ENCODE data around the gene GPR62.

Gene GPR62

DNA sequence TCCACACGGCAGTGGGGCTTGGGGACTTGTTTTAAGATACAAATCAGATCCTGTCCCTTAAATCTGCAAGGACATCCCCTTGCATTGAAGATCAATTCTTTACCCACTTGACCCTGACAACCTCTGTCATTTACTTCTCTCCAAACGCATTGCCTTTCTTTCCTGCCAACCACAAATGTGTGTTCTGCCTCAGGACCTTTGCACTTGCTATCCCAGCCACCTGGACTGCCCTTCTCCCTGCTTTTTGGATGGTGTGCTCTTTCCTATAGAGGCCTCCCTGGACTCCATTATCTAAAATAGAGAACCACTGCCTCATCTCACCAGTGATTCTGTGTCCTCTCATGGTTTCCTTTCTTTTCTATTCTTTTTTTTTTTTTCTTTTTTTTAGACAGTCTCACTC lies 42.0 kb downstream of the GPR62 start:
- TF ChIP-seq, protein P1, sequence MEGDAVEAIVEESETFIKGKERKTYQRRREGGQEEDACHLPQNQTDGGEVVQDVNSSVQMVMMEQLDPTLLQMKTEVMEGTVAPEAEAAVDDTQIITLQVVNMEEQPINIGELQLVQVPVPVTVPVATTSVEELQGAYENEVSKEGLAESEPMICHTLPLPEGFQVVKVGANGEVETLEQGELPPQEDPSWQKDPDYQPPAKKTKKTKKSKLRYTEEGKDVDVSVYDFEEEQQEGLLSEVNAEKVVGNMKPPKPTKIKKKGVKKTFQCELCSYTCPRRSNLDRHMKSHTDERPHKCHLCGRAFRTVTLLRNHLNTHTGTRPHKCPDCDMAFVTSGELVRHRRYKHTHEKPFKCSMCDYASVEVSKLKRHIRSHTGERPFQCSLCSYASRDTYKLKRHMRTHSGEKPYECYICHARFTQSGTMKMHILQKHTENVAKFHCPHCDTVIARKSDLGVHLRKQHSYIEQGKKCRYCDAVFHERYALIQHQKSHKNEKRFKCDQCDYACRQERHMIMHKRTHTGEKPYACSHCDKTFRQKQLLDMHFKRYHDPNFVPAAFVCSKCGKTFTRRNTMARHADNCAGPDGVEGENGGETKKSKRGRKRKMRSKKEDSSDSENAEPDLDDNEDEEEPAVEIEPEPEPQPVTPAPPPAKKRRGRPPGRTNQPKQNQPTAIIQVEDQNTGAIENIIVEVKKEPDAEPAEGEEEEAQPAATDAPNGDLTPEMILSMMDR (IDR thresholded peaks at IDR 0.05; ENCODE audit: low read depth, low read length) = no peak
- no peak overlapping the region for H3K4me3 ChIP-seq (replicated peaks in 1 of 2; ENCODE audit: low read depth in 2 of 2, low read length in 2 of 2)
- DNase-seq (ENCODE audit: low read depth in 2 of 2) = no peak

DNA sequence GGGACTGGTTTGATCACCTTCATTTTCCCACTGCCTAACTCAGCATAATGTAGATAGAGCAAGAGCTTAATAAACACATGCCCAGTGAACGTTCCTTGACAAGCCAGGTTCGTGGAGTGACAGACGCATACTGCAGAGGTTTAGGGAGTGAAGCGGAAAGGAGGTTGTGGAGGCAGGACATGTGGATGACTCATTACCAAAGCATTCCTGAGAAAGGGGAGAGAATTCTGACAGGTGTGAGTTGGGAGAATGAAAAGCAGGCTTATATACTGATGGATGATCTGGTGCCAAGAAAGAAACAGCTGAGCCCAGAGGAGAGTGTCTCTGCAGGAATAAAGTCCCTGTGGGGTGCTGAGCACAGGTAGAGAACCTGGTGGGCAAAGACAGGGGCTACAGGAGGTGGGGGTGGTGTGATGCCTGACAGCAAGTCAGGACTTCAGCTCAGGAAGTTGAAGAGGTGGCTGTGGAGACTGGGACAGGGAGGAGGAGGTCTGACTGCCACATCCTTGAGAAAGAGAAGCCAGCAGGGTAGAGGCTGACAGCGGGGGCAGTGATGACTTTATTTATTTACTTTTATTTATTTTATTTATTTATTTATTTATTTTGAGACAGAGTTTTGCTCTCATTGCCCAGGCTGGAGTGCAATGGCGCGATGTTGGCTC lies 42.9 kb downstream of the GPR62 start:
- TF ChIP-seq, protein P1 (IDR thresholded peaks at IDR 0.05; ENCODE audit: low read depth, low read length) = no peak
- no peak for DNase-seq (ENCODE audit: low read depth in 2 of 2)
- H3K4me3 ChIP-seq (replicated peaks in 1 of 2; ENCODE audit: low read depth in 2 of 2, low read length in 2 of 2) = no peak overlapping the region

DNA sequence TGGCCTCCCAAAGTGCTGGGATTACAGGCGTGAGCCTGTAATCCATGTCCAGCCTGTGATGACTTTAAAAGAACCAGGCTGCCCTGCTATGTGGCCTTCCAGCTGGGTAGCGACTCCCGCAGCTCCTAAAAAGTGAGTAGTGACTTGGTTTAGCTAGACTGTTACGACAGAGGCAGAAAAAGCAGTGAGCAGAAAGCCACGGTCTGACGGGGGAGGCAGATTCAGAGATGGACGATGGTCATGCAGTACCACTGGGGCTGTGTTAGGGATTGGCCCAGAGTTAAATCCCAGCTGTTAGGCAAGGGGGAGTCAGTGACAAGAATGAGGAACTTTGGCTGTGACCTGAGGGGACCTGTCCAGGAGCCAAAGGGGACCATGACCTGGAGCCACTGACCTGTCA lies 43.6 kb downstream of the GPR62 start:
- DNase-seq (ENCODE audit: low read depth in 2 of 2) = no peak
- TF ChIP-seq, protein P1 (IDR thresholded peaks at IDR 0.05; ENCODE audit: low read depth, low read length) = no peak

DNA sequence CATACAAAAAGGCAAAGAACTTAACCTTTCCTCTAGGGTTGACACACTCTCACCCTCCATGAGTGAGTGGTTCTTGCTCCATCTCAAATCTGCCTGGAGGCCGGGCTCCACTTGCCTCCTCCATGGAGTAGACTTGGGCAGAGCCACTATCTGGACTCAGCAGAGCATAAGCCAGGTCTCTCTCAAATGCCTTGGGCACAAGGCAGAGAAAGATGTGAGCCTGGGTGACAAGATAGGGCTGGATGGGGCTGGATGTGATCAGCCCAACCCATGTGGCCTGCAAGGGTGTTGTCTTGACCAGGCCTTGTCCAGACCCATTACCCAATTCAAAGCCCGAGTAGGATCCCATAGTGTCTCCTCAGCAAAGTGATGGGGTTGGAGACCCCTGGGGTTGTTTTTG lies 44.7 kb downstream of the GPR62 start:
- H3K4me3 ChIP-seq (replicated peaks in 1 of 2; ENCODE audit: low read depth in 2 of 2, low read length in 2 of 2) = no peak overlapping the region
- DNase-seq (ENCODE audit: low read depth in 2 of 2) = no peak
- TF ChIP-seq, protein P1 (IDR thresholded peaks at IDR 0.05; ENCODE audit: low read depth, low read length) = no peak

More for the DNA sequence above, 43.6 kb downstream of the GPR62 start:
- H3K4me3 ChIP-seq (replicated peaks in 1 of 2; ENCODE audit: low read depth in 2 of 2, low read length in 2 of 2) = no peak overlapping the region

DNA sequence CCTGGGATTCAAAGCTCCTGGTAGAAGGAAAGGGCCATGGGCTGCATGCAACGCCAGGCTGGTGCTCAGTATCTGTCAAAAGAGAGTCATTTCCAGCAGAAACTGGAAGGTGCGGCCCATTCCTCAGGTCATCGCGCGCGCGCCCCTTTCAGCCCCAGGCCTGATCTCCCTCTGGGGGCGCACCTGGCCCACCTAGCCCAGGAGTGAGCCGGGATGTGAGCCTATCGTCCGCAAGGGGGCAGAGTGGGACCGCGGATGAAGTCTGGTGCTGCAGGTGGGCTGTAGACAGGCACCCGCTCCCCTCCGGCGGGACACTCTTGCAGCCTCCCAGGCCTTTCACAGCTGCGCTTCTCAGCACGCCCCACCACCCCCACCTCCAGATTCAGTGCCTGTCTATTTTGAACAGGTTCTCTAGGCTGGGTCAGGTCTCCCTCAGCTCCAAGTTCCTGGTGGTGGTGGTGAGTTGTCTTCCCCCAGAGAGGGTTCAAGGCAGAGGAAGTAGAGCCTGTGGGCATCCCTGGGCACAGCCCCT lies 46.3 kb downstream of the GPR62 start:
- H3K4me3 ChIP-seq (replicated peaks in 1 of 2; ENCODE audit: low read depth in 2 of 2, low read length in 2 of 2) = no peak overlapping the region
- TF ChIP-seq, protein P1 (IDR thresholded peaks at IDR 0.05; ENCODE audit: low read depth, low read length) = peak; percentile 93
- peak; percentile 62 to 66 for DNase-seq (ENCODE audit: low read depth in 2 of 2)

DNA sequence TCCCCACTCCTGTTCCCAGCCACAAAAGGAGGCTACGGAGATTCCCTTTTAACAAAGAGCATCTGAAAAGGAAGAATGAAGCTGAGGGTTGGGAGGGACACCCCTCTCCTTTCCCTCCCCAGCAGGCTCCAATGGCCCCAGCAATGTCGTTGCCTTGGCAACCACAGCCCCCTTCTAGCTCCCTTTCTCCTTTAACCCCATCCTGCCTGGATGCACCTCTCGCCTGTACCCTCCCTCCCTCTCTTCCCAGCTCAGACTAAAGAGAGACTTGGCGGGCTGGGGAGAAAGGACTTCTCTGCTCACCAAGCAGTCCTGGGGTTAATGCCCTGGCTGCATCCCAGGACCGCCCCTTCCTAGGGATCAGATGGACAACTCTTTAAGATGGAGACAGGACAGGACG lies 47.6 kb downstream of the GPR62 start:
- TF ChIP-seq, protein P1 (IDR thresholded peaks at IDR 0.05; ENCODE audit: low read depth, low read length) = no peak
- no peak for DNase-seq (ENCODE audit: low read depth in 2 of 2)

More for the DNA sequence above, 47.6 kb downstream of the GPR62 start:
- no peak overlapping the region for H3K4me3 ChIP-seq (replicated peaks in 1 of 2; ENCODE audit: low read depth in 2 of 2, low read length in 2 of 2)

Data from cardiac fibroblast (primary cell).